ENCODE data around the gene ABHD17C.
"Not testable (repeated sequence)": the region's sequence is repeated elsewhere in the genome, so short reads cannot be mapped to it uniquely, and the experiment has no call there.

The ABHD17C gene

GRCh38 chr15:80730926-80731325 is 35.8 kb downstream of the ABHD17C start:
- DNase-seq (ENCODE audit: low read depth), result no peak

- DNase-seq (ENCODE audit: low read depth), result no peak
Measured at GRCh38 chr15:80732167-80732566, 37.1 kb downstream of the ABHD17C start.

GRCh38 chr15:80732818-80733217 is 37.7 kb downstream of the ABHD17C start:
- no peak for DNase-seq (ENCODE audit: low read depth)

- DNase-seq (ENCODE audit: low read depth), result no peak
Measured at GRCh38 chr15:80733460-80733859, 38.4 kb downstream of the ABHD17C start.

- DNase-seq (ENCODE audit: low read depth), result no peak
Measured at GRCh38 chr15:80735344-80735743, 40.2 kb downstream of the ABHD17C start.

GRCh38 chr15:80736560-80736959 is 41.5 kb downstream of the ABHD17C start:
- DNase-seq (ENCODE audit: low read depth), result no peak

- DNase-seq (ENCODE audit: low read depth), result no peak
Measured at GRCh38 chr15:80739919-80740318, 44.8 kb downstream of the ABHD17C start.

- no peak for DNase-seq (ENCODE audit: low read depth)
Measured at GRCh38 chr15:80742081-80742480, 47.0 kb downstream of the ABHD17C start.

- no peak for DNase-seq (ENCODE audit: low read depth)
Measured at GRCh38 chr15:80743189-80743833, 48.2 kb downstream of the ABHD17C start.

GRCh38 chr15:80744415-80744814 is 49.3 kb downstream of the ABHD17C start:
- DNase-seq (ENCODE audit: low read depth), result no peak

GRCh38 chr15:80744826-80745225 is 49.7 kb downstream of the ABHD17C start:
- peak; percentile 25 for DNase-seq (ENCODE audit: low read depth)

- no peak for DNase-seq (ENCODE audit: low read depth)
Measured at GRCh38 chr15:80745888-80746287, 50.8 kb downstream of the ABHD17C start.

GRCh38 chr15:80747317-80748053 is 52.4 kb downstream of the ABHD17C start:
- no peak for DNase-seq (ENCODE audit: low read depth)

GRCh38 chr15:80749589-80749988 is 54.5 kb downstream of the ABHD17C start:
- DNase-seq (ENCODE audit: low read depth), result no peak

GRCh38 chr15:80750575-80750974 is 55.5 kb downstream of the ABHD17C start:
- DNase-seq (ENCODE audit: low read depth), result no peak

- DNase-seq (ENCODE audit: low read depth), result no peak
Measured at GRCh38 chr15:80752204-80752603, 57.1 kb downstream of the ABHD17C start.

- DNase-seq (ENCODE audit: low read depth), result no peak
Measured at GRCh38 chr15:80753161-80753560, 58.1 kb downstream of the ABHD17C start.

GRCh38 chr15:80754014-80754413 is 58.9 kb downstream of the ABHD17C start:
- no peak for DNase-seq (ENCODE audit: low read depth)

GRCh38 chr15:80755885-80756284 is 60.8 kb downstream of the ABHD17C start:
- no peak for DNase-seq (ENCODE audit: low read depth)

- DNase-seq (ENCODE audit: low read depth), result no peak
Measured at GRCh38 chr15:80758130-80758745, 63.1 kb downstream of the ABHD17C start.

GRCh38 chr15:80760960-80761359 is 65.8 kb downstream of the ABHD17C start:
- no peak for DNase-seq (ENCODE audit: low read depth)

- no peak for DNase-seq (ENCODE audit: low read depth)
Measured at GRCh38 chr15:80761754-80762153, 66.6 kb downstream of the ABHD17C start.

- not testable (repeated sequence) for DNase-seq (ENCODE audit: low read depth)
Measured at GRCh38 chr15:80763235-80763634, 68.1 kb downstream of the ABHD17C start.
